Mesendoderm (in vitro differentiated cells): ENCODE data around the gene ADAMTS12.

Experiments used
- DNase-seq: peaks from one replicate; pipeline ENCODE4 v3.0.0; 2013
- H2AK5ac ChIP-seq: 2 replicates; pipeline ENCODE4 v1.6.1; 2013; ENCODE audit warnings: low read length, inconsistent platforms
- H2BK120ac ChIP-seq: 2 replicates; pipeline ENCODE4 v1.6.1; 2013; ENCODE audit warnings: low read depth, mild to moderate bottlenecking, low read length, moderate library complexity, mixed read lengths
- H2BK15ac ChIP-seq: replicated peaks from 2 replicates; pipeline ENCODE4 v1.6.1; 2013; ENCODE audit warnings: low read depth, mild to moderate bottlenecking, moderate library complexity
- H2BK5ac ChIP-seq: 2 replicates; pipeline ENCODE4 v1.6.1; 2013; ENCODE audit warnings: low read length, inconsistent platforms
- H3K18ac ChIP-seq: 2 replicates; pipeline ENCODE4 v1.6.1; 2013; ENCODE audit warnings: mild to moderate bottlenecking, low read length, mixed read lengths
- H3K23ac ChIP-seq: one replicate; pipeline ENCODE4 v1.6.1; 2013; ENCODE audit warnings: low read length
- H3K27ac ChIP-seq: 2 replicates; pipeline ENCODE4 v1.5.1; 2013; ENCODE audit warnings: low read depth, mild to moderate bottlenecking, inconsistent platforms, low read length, moderate library complexity
- H3K27me3 ChIP-seq: 2 replicates; pipeline ENCODE4 v1.6.1; 2013; ENCODE audit warnings: low read length, control low read depth, mild to moderate bottlenecking, inconsistent platforms; ENCODE audit not compliant: insufficient read depth, poor library complexity
- H3K36me3 ChIP-seq: 2 replicates; pipeline ENCODE4 v1.6.1; 2013; ENCODE audit warnings: low read length, inconsistent platforms; ENCODE audit not compliant: control insufficient read depth, insufficient read depth
- H3K4ac ChIP-seq: one replicate; pipeline ENCODE4 v1.6.1; 2013; ENCODE audit warnings: low read depth, mild to moderate bottlenecking, low read length, moderate library complexity
- H3K4me1 ChIP-seq: 2 replicates; pipeline ENCODE4 v1.6.1; 2013; ENCODE audit warnings: low read depth, low read length, inconsistent platforms; ENCODE audit not compliant: control insufficient read depth
- H3K4me2 ChIP-seq: 2 replicates; pipeline ENCODE4 v1.6.1; 2013; ENCODE audit warnings: low read length
- H3K4me3 ChIP-seq: 2 replicates; pipeline ENCODE4 v1.5.1; 2013; ENCODE audit warnings: mild to moderate bottlenecking, low read length
- H3K56ac ChIP-seq: one replicate; pipeline ENCODE4 v1.6.1; 2013; ENCODE audit warnings: low read length
- H3K79me1 ChIP-seq: 2 replicates; pipeline ENCODE4 v1.6.1; 2013; ENCODE audit warnings: low read length, inconsistent platforms
- H3K79me2 ChIP-seq: 2 replicates; pipeline ENCODE4 v1.6.1; 2013; ENCODE audit warnings: mild to moderate bottlenecking, low read length; ENCODE audit not compliant: control insufficient read depth, insufficient read depth
- H3K9ac ChIP-seq: 2 replicates; pipeline ENCODE4 v1.6.1; 2013; ENCODE audit warnings: low read length, inconsistent platforms
- H4K5ac ChIP-seq: one replicate; pipeline ENCODE4 v1.6.1; 2013; ENCODE audit warnings: low read length
- H4K8ac ChIP-seq: one replicate; pipeline ENCODE4 v1.6.1; 2013; ENCODE audit warnings: low read depth, mild to moderate bottlenecking, control low read depth, low read length, moderate library complexity
- WGBS: extraction: QIAGEN DNeasy Blood & Tissue Kit; methylation state at CpG from one replicate; pipeline ENCODE4 v1.1.7; 2013; ENCODE audit warnings: low lambda C conversion rate, missing lambda C conversion rate; ENCODE audit not compliant: insufficient coverage; ENCODE audit errors: extremely low coverage; 5-methylcytosine and 5-hydroxymethylcytosine counted together

ADAMTS12 gene

GRCh38 chr5:33712664-33713063, 179.1 kb downstream of the ADAMTS12 start:
- Histone ChIP-seq H3K4me2 (no peak overlapping the region), H3K18ac (no peak overlapping the region), H3K79me1 (no peaks in the 10 kb centered on the region), H4K5ac (no peak overlapping the region), H3K23ac (no peak overlapping the region), H4K8ac (no peak overlapping the region), H3K4ac (no peak overlapping the region), H3K27ac (no peak overlapping the region), H2BK5ac (no peak overlapping the region), H3K27me3 (no peaks in the 10 kb centered on the region), H2BK120ac (no peak overlapping the region), H3K4me3 (no peak overlapping the region), H3K36me3 (no peaks in the 10 kb centered on the region), H3K56ac (no peak overlapping the region), H3K4me1 (no peaks in the 10 kb centered on the region), H3K9ac (no peak overlapping the region), H3K79me2 (no peaks in the 10 kb centered on the region), H2AK5ac (no peak overlapping the region), H2BK15ac (no peak overlapping the region)
- no peak for DNase-seq

GRCh38 chr5:33711094-33711679, 180.6 kb downstream of the ADAMTS12 start:
- Histone ChIP-seq H3K56ac (no peak overlapping the region), H4K5ac (no peak overlapping the region), H3K4me2 (no peak overlapping the region), H3K36me3 (no peaks in the 10 kb centered on the region), H3K23ac (no peak overlapping the region), H3K4me3 (no peak overlapping the region), H3K27me3 (no peaks in the 10 kb centered on the region), H4K8ac (no peak overlapping the region), H2BK5ac (no peak overlapping the region), H2AK5ac (no peak overlapping the region), H3K18ac (no peak overlapping the region), H3K4me1 (no peaks in the 10 kb centered on the region), H3K79me1 (no peaks in the 10 kb centered on the region), H3K9ac (no peak overlapping the region), H3K79me2 (no peaks in the 10 kb centered on the region), H3K27ac (no peak overlapping the region), H3K4ac (no peak overlapping the region), H2BK120ac (no peak overlapping the region), H2BK15ac (no peak overlapping the region)
- no CpG with 5 or more reads among the region's 3 CpGs for WGBS
- no peak for DNase-seq

- H3K36me3 ChIP-seq, result no peaks in the 10 kb centered on the region
- H3K9ac ChIP-seq, result no peak overlapping the region
- H3K4me3 ChIP-seq, result no peak overlapping the region
- H3K18ac ChIP-seq, result no peak overlapping the region
- no peak overlapping the region for H3K23ac ChIP-seq
- H2BK15ac ChIP-seq, result no peak overlapping the region
- no peak overlapping the region for H3K27ac ChIP-seq
- H3K56ac ChIP-seq, result no peak overlapping the region
- H3K79me1 ChIP-seq, result no peaks in the 10 kb centered on the region
- no CpG with 5 or more reads among the region's 3 CpGs for WGBS
- H3K4me1 ChIP-seq, result no peaks in the 10 kb centered on the region
- H4K5ac ChIP-seq, result no peak overlapping the region
- H3K4ac ChIP-seq, result no peak overlapping the region
- no peaks in the 10 kb centered on the region for H3K79me2 ChIP-seq
- H3K4me2 ChIP-seq, result no peak overlapping the region
- DNase-seq, result no peak
- H4K8ac ChIP-seq, result no peak overlapping the region
- no peak overlapping the region for H2BK5ac ChIP-seq
- no peaks in the 10 kb centered on the region for H3K27me3 ChIP-seq
- H2AK5ac ChIP-seq, result no peak overlapping the region
- H2BK120ac ChIP-seq, result no peak overlapping the region
These were observed 188.9 kb downstream of the ADAMTS12 start for GRCh38 chr5:33702867-33703266.

- Histone ChIP-seq H4K8ac (no peak overlapping the region), H2BK5ac (no peak overlapping the region), H2AK5ac (no peak overlapping the region), H2BK15ac (no peak overlapping the region), H3K4me1 (no peaks in the 10 kb centered on the region), H3K79me1 (no peaks in the 10 kb centered on the region), H3K4me2 (no peak overlapping the region), H3K27me3 (no peaks in the 10 kb centered on the region), H3K79me2 (no peaks in the 10 kb centered on the region), H3K4me3 (no peak overlapping the region), H4K5ac (no peak overlapping the region), H3K18ac (no peak overlapping the region), H3K36me3 (no peaks in the 10 kb centered on the region), H3K23ac (no peak overlapping the region), H3K27ac (no peak overlapping the region), H2BK120ac (no peak overlapping the region), H3K9ac (no peak overlapping the region), H3K4ac (no peak overlapping the region), H3K56ac (no peak overlapping the region)
- WGBS, result no CpG with 5 or more reads among the region's 2 CpGs
- no peak for DNase-seq
These were observed 189.8 kb downstream of the ADAMTS12 start for GRCh38 chr5:33701951-33702350.

GRCh38 chr5:33701251-33701650, 190.5 kb downstream of the ADAMTS12 start:
- Histone ChIP-seq H3K9ac (no peak overlapping the region), H3K27me3 (no peaks in the 10 kb centered on the region), H3K79me2 (no peaks in the 10 kb centered on the region), H3K4ac (no peak overlapping the region), H2BK120ac (no peak overlapping the region), H3K23ac (no peak overlapping the region), H3K36me3 (no peaks in the 10 kb centered on the region), H2AK5ac (no peak overlapping the region), H3K4me3 (no peak overlapping the region), H3K4me2 (no peak overlapping the region), H4K8ac (no peak overlapping the region), H4K5ac (no peak overlapping the region), H3K56ac (no peak overlapping the region), H3K4me1 (no peaks in the 10 kb centered on the region), H2BK15ac (no peak overlapping the region), H3K27ac (no peak overlapping the region), H3K18ac (no peak overlapping the region), H2BK5ac (no peak overlapping the region), H3K79me1 (no peaks in the 10 kb centered on the region)
- WGBS, result no CpG with 5 or more reads among the region's 3 CpGs
- DNase-seq, result no peak

- no peak overlapping the region for H3K23ac ChIP-seq
- no peak overlapping the region for H3K4me2 ChIP-seq
- no peak overlapping the region for H2AK5ac ChIP-seq
- no peaks in the 10 kb centered on the region for H3K79me2 ChIP-seq
- no peak overlapping the region for H3K4ac ChIP-seq
- no peak overlapping the region for H4K5ac ChIP-seq
- no peak overlapping the region for H2BK5ac ChIP-seq
- H3K56ac ChIP-seq, result no peak overlapping the region
- WGBS, result no CpG with 5 or more reads among the region's 3 CpGs
- H4K8ac ChIP-seq, result no peak overlapping the region
- no peaks in the 10 kb centered on the region for H3K79me1 ChIP-seq
- H3K18ac ChIP-seq, result no peak overlapping the region
- no peak overlapping the region for H2BK15ac ChIP-seq
- H3K36me3 ChIP-seq, result no peaks in the 10 kb centered on the region
- H3K9ac ChIP-seq, result no peak overlapping the region
- no peak overlapping the region for H2BK120ac ChIP-seq
- DNase-seq, result no peak
- no peak overlapping the region for H3K4me3 ChIP-seq
- H3K27me3 ChIP-seq, result no peaks in the 10 kb centered on the region
- H3K4me1 ChIP-seq, result no peaks in the 10 kb centered on the region
- H3K27ac ChIP-seq, result no peak overlapping the region
These were observed 195.4 kb downstream of the ADAMTS12 start for GRCh38 chr5:33696411-33696810.
